ENCODE measurements around the gene ZNF514.
"Not testable (repeated sequence)": the region's sequence is repeated elsewhere in the genome, so short reads cannot be mapped to it uniquely, and the experiment has no call there.

Gene ZNF514

DNA sequence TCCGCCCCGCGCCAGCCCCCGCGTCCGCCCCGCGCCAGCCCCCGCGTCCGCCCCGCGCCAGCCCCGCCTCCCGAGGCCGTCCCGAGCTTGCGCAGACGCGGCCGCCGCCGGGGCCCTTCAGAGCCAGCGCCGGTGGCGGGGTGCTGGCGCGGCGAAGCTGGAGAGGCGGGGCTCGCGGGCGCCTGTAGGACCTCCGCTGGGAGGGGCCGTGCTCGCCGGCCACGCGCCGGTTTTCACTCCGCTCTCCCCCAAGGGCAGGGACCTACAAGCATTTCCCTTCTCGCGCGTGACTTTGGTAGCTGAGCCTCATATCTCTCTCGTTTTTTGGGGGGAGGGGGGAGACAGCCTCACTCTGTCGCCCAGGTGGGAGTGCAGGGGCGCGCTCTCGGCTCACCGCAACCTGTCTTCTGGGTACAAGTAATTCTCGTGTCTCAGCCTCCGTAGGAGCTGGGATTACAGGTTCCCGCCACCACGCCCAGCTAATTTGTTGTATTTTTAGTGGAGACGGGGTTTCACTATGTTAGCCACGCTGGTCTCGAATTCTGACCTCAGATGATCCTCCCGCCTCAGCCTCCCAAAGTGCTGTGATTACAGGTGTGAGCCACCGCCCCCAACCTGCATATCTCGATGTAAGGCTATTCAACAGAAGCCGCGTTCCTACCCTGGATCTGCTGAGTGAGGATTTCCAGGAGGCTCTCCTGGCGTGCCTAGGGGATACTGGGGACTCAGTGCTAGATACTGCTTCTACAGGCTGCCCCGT lies at the start of gene ZNF514:
ZNF514 (minus strand) TSS at position 159 of the 760 bp plus-strand sequence. CDS start 6,595 bp downstream, outside the sequence.
- DNase-seq = peak; percentile 2

DNA sequence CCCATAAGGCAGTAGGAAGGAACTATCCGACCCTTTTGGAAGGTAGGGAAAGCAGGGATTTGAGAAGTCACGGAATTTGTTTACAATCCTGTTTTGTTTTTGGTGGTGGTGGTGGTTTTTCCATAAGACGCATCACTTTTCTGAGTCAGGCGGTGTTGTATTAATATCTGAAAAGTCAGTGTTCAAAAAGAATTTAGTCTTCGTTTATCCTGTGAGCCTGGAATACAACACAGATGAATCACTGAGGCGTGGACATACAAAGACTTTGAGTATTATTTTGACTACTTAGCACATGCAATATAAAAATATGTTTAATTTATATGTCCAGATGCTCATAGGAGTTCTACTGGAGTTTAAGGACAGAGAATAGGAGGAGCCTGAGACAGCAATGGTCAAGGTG lies 48.5 kb upstream of the ZNF514 start:
- no peak for DNase-seq

DNA sequence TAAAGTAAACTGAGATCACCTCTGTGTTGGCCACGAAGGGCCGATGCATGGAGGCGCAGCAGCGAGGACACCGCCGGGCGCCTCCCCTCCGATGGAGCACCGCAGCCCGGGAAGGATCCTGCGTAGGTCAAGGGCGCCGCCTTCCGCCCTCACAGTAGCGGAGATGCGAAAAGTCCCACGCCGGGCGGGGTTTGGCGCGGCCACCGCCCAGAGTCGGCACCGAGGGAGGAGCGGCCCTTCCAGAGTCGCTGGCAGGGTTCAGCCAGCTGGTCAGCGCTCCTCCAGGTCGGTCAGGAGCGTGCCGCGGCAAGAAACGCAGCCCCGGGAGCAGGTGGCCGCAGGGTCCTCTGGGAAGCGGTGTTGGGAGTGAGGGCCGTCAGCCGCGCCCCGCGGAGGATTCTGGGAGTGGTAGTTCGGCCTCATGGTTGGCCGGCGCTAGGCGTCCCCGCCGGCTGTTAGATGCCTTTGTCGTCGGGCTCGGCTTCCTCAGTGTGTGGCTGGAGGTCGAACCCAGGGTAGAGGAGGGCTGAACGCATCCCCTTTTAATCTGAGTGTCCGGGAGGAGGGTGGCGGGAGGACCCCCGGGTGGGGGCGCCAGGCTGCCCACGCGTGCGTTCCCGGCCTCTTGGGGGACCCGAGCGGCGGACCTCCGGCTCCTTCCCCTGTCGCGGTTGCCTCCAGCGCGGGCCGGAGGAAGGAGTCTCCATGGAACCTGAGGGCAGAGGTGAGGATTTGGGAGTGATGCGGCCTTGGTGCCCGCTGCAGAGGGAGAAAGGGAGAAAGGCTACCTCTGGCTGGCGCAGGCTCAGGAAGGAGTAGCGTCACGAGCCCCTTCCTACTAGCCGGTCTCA lies 47.7 kb upstream of the ZNF514 start, which contains the start of gene ZNF892:
ZNF892 (plus strand) TSS at position 411 of the 851 bp plus-strand sequence; CDS start at position 706, 295 bp downstream.
- no peak for DNase-seq

DNA sequence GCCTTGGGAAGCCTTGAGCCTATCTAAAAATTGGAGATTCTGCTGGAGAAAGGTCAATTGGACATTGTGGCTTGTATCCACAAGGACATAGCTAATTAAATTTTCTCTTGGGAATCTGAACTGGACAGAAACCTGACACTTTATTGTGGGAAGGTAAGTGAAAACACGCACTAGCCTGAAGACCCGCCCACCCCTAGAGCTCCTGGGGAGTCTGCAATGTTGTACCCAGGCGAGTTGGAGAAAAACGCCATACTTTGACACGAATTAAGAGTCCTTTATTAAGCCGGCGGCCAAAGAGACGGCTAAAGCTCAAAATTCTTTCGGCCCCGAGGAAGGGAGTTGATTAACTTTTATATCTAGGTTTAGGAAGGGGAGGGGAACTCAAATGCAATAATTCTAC lies 46.4 kb upstream of the ZNF514 start:
- DNase-seq = no peak

DNA sequence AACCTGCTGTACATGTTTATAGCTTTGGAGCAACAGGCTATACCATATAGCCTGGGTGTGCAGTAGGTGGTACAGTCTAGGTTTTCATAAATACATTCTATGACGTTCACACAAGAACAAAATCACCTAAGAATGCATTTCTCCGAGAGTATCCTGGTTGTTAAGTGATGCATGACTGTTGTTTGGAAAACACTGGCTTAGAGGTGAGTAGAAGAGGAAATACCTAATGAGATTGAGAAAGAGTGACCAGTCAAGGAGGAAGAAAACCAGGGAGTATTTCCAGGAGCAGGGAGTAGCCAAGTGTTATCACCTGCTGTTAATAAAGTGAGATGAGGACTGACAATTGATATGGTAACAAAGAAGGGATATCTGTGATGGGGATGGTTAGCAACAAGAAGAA lies 44.7 kb upstream of the ZNF514 start:
- DNase-seq = no peak

DNA sequence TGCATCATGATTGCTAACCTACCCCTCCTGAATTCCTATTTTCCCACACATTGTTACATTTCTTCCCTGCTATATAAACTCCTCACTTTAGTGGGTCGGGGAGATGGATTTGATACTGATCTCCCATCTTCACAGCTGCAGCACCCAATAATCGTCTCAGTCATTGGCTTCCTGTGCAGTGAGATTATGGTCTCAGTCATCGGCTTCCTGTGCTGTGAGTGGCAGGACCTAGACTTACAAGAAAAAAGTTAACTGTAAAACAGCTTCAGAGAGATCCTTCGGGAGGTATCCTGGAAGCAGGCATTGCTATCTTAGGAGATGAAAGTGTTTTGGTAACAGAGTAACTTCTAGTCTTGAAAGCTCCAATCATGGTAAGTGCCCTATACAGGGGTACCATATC lies 44.3 kb upstream of the ZNF514 start:
- DNase-seq = no peak

DNA sequence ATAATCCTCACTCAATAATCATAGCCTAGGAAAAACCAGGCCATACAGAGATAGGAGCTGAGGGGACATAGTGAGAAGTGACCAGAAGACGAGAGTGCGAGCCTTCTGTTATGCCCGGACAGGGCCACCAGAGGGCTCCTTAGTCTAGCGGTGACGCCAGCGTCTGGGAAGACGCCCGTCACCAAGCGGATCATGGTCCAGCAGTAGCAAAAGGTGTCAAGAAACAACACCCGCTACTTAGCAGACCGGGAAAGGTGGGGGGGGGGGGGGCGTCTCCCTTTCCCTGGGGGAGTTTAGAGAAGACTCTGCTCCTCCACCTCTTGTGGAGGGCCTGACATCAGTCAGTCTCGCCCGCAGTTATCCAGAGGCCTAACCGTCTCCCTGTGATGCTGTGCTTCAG lies 33.3 kb upstream of the ZNF514 start:
- not testable (repeated sequence) for DNase-seq

DNA sequence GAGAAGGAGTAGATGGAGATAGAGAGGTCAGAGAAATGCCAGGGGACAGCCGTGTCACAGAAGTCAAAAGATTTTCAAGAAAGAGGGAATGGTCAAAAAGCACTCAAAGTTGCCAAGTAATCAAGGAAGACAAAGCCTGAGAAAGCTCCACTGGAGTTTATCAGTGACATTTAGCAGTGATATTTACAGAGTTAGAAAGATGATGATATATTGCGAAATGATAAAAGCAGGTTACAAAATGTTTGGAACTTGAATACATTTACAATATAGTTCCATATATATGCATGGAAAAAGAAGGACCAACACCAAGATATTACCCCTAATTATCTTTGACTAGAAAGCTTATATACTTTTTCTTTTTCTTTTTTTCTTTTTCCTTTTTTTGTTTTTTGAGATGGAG lies 26.3 kb upstream of the ZNF514 start:
- no peak for DNase-seq

DNA sequence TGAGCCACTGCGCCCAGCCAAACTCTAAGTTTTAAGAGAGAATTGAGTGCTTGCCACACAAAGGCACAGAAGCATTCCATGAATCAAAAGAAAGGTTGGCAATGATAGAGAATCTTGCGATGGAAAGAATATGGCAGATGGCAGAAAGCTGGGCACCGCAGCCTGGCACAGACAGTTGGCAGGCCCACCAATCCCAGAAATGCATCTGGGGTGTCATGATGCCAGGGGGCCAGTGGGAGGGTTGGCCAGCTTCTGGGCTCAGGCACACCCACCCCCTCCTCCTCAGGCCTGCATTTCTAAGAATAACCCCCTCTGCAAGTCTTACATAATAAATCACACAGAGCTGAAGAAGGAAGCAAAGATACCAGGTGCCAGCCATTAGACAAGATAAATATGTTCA lies 25.5 kb upstream of the ZNF514 start:
- no peak for DNase-seq

DNA sequence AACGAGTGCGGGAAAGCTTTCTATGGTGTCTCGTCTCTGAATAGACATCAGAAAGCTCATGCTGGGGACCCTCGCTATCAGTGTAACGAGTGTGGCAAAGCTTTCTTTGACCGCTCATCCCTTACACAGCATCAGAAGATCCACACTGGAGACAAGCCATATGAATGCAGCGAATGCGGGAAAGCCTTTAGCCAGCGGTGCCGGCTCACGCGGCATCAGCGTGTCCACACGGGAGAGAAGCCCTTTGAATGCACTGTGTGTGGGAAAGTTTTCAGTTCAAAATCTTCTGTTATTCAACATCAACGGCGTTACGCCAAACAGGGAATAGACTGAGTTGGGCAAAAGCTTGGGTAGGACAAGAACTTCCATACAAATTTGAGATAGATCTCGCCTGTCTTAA lies 22.1 kb upstream of the ZNF514 start:
- DNase-seq = no peak

DNA sequence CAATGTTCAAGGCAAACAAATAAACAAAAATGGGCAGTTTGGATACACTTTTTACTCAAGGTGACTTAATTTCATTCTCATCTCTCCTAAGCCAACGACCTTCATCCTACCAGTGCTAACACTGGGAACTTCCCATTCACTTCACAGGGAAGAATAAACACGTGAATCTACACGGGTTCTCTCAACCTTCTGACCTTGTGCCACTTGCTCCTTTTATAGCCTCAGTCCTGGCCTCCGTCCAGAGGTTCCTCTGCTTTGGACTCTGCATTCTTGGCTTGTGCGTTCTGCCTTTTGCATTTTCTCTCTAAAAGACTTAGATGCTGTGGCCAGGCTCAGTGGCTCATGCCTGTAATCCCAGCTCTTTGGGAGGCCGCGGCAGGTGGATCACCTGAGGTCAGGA lies 19.8 kb upstream of the ZNF514 start:
- no peak for DNase-seq

DNA sequence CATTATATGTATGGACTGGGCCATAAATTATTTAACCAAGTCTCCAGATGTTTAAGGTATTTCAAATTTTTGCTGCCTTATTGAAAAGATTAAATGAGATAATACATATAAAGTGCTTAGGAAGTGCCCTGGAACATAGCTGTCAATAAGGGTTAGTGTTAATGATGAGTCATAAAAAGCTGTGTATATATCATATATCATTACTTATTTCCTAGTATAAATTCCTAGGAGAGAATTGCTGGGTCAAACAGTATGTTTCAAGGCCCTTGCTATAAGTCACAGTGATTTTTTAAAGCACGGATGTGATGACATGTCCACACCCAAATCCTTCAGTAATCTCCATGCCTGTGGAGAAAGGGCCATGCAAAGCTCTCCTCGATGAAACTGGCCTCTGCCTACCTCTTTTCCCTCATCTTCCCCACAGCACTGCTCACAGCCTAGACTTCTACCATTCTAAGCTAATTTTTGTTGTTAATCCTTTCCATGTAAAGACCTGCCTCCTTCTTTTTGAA lies 14.4 kb upstream of the ZNF514 start:
- DNase-seq = no peak

DNA sequence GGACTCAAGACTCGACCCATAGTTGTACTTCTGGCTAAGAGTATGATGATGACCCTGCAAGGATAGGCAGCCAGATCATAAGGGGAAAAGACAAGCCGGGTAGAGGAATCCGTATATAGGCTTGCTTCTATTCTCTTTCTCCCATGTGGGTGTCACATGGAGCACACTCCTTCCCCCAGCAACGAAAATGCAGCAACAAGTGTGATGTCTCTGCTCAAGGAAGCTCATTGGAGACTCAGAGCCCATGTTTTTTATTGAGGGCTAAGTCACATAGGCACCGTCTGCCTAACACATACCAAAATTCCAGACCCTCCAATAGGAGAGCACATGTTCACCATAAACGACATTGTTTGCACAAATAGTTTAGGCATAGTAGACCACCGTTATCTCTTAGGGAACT lies 12.3 kb upstream of the ZNF514 start:
- no peak for DNase-seq

DNA sequence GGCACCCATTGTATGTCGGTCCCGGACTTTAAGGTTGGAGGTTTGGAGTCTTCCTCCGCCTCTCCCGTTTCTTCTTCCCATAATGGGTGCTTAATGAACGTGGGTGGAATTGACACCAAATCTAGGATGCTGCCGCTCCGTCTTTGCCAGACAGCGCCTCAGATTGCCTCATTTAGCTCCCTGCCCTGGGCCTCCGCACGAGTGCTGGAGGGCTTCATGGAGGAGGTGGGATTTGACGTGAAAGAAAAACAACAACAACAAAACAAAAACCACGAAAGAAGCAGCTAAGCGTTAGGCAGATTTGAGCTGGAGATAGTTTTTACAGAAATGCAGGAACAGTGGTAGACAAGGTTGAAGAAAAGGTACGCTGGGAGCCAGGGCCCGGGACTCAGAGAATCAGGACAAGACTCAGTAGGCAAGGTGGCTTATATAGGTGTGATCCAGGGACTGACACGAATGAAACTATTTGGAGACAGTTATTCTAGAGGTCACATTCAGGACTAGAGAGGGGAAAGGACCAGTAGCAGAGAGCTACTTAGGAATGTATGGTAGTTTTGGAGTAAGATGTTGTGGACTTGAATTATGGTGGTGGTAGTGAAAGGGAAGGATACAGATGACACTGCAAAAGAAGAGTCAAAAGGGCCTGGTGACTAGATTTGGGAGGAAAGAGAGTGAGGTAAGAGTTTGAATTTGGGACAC lies 6.6 kb upstream of the ZNF514 start:
- DNase-seq = no peak

DNA sequence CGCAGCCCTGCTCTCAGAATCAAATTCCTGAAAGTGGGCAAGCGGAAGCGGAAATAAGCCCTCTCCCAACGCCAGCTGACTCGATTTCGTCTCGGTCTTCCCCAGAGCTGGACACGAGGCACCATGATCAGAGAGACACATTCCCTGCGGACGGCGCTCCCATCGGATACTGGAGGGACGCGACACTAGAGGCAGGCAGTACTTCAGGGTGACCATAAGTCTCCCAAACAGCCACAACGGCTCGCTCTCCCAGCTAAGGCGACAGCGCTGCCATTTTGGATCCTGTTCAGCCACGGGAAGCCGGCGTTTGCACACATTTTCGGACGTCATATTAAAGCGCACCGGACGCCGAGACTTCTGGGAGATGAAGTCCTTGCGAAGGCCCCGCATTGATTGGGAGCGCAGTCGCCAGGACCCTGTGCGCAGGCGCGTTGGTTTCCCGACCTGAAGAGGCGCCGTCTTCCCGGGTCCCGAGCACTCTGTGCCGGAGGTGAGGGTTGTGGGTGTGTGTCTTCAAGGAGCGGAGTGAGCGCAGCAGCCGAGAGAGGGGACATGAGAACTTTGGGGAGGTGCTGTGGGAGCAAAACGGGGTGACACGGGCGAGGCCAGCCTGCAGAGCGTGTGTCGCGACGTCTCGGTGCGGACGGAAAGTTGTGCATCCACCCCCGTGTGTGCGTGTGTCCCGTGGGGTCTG lies 5.9 kb upstream of the ZNF514 start, which contains the start of gene ZNF2:
ZNF2 (plus strand) TSS at position 439 of the 694 bp plus-strand sequence. CDS start 10,418 bp downstream, outside the sequence.
- DNase-seq = peak; percentile 79

DNA sequence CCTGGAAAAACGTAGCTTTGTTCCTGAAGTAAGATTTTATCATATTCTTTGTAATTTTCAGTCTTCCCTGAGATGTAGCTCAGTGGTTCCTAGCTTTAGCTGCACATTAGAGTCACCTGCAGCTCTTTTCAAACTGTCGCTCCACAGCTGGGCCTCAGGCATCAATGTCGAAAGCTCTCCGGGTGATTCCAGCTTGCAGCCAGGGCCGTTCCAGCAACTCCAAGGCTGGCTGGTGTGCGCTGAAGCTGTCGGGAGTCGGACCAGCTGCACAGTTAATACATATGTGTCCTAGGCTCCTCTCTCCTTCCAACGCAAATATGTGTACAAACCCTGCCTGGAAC lies 5.4 kb upstream of the ZNF514 start:
- no peak for DNase-seq

DNA sequence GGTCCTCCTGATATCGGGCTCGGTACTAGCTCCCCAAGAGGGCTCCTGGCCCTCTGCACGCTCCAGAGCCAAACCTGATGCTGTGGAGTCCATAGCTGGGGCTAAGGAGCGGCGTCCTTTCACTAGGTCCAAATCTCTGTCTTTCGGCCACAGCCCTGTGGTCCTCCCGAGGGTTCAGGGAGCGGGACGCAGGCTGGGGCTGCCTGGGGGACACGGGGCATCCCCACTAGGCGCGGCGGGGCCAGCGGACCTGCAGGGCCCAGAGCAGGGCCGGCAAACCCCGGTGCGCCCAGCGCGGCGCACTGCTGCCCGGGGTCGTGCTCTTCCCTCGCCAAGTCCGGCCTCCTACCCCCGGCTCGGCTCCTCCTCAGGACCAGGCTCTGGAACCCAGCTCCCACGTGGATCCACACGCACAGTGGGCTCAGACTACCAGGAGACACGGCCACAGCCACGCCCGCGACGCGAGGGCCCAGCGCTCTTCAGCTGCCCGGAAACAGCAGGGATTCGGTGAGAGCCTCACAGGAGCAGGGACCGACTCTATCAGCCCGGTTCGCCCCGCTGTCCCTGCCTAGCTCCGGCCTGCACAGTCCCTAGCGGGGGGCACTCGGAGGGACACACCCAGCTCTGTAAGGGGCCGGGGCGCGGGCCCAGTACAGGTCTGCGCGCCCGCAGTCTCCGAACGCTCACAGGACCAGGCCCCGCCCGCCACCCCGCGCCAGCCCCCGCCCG lies 593 bp downstream of the ZNF514 start:
- DNase-seq = no peak

DNA sequence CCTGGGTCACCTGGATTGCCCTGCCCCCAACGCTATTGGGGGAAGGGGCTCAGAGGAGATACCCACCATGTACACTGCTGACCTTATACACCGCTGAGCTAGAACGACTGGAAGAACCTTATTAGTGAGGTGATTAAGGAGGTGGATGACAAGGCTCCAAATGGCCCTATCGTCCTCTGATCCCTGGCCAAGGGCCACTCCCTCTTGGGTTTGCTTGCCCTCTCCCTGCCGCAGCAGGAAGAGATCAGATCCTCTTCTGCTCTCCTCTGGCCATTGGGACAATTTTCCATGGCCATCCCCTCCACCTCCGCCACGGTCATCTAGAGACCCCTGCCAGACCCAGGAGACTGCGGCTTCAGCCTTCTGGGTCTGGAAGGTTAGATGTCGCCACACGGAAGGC lies 1.2 kb downstream of the ZNF514 start:
- no peak for DNase-seq

DNA sequence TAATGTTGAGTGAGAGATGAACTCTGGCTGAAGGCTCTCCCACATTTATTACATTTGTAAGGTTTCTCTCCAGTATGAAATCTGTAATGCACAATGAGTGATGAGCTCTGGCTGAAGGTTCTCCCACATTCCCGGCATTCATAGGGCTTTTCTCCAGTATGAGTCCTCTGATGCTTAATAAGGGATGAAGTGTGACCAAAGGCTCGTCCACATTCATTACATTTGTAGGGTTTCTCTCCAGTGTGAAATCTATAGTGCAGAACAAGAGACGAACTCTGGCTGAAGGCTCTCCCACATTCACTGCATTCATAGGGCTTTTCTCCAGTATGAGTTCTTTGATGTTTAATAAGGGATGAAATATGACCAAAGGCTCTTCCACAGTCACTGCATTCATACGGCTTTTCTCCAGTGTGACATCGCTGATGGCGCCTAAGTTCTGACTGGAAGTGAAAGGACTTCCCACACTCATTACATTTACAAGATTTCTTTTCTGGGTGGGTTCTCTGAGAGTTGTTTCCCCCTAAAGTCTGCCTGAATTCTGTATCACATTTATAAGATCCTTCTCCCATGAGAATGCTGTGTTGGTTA lies 10.2 kb downstream of the ZNF514 start:
- DNase-seq = no peak

DNA sequence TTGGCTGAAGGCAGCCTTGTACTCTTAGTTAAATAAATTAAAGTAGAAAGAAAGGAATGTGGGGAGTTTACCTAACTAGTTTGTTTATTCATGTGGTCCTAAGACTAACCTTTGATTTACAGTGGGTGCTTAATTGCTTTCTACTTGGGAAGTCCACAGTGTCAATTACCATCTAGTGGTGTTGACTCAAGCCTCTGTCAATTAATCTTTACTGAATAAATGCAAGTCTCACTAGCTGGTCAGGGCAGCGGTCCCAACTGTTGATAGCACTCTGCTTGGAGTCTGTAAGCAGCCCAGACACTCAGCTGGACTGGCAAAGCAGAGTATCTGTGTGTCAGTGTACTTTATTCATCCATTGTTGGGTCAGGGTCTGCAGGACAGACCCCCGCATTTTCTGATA lies 15.8 kb downstream of the ZNF514 start:
- no peak for DNase-seq

DNA sequence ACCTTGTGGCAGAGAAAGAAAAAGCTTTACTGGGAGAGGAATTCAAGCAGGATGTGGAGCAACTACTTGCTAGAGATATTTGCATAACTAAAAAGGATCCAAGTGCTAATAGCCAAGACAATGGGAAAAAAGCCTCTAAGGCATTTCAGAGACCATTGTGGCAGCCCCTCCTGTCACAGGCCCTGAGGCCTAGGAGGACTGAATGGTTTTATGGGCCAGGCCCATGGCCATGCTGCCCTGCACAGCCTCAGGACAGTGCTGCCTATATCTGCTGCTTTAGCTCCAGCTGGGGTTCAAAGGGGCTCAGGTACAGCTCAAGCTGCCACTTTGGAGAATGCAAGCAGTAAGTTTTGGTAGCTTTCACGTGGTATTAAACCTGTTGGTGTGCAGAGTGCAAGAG lies 20.9 kb downstream of the ZNF514 start:
- DNase-seq = no peak

DNA sequence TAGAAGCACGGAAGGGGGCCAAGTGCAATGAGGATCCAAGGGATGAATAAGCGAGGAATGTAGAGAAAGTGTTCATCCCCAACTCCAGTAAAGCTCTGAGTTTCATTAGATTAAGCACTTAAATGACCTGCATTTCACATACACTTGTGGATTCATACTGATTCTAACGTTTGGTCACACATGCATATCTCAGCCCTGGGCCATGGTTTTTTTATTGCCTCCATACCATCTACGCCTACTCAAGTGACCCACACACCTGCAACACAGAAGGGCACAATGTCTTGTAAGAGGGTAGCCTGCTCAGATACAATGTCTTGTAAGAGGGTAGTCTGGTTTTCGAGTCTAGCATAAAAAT lies 37.5 kb downstream of the ZNF514 start:
- no peak for DNase-seq

Measured in NCI-H1436 treated with DMSO at 0.1 percent for 48 hours (cell line).